Esophagus squamous epithelium (tissue), 5 donors: ENCODE data around the gene ELP4. TPM values are rescaled to one million over a fixed set of nuclear protein-coding genes. Genes with fewer than 3 reads are reported as not detected.

Experiments
- DNase-seq: peaks from one replicate; lab custom pipeline; 2025; lab: John Stamatoyannopoulos, UW
- H3K27ac ChIP-seq, 4 donors: fragments of 200-600 bp; sonication (generic); one replicate each; pipeline ENCODE4 v1.5.1; 2016 to 2019; ENCODE audit warnings: mild to moderate bottlenecking in 1 of 4
- H3K27me3 ChIP-seq, 4 donors: fragments of 200-600 bp; sonication (generic); 1 replicate in 3 of 4; 2 replicates in 1 of 4; pipeline versions ENCODE4 v1.5.1 to v1.6.0; 2017 to 2021; ENCODE audit warnings: antibody characterized with exemption in 1 of 4
- H3K36me3 ChIP-seq, 3 donors: fragments of 200-600 bp; sonication (generic); one replicate each; pipeline ENCODE4 v1.5.1; 2016 to 2019
- H3K4me1 ChIP-seq, 3 donors: fragments of 200-600 bp; sonication (generic); one replicate each; pipeline ENCODE4 v1.5.1; 2017 to 2019
- H3K4me3 ChIP-seq, 4 donors: fragments of 200-600 bp; sonication (generic); 1 replicate in 3 of 4; 2 replicates in 1 of 4; pipeline ENCODE4 v1.5.1; 2016 to 2019; ENCODE audit warnings: mild to moderate bottlenecking in 2 of 4, moderate library complexity in 1 of 4
- H3K9me3 ChIP-seq, 3 donors: fragments of 200-600 bp; sonication (generic); one replicate each; pipeline ENCODE4 v1.5.1; 2016 to 2019
- POLR2A ChIP-seq, 4 donors: fragments of 450-650 bp; IDR thresholded peaks; one replicate each; pipeline ENCODE4 v1.6.1; 2017; ENCODE audit warnings: antibody characterized with exemption in 4 of 4, mild to moderate bottlenecking in 4 of 4, moderate library complexity in 3 of 4
- WGBS, 2 donors: methylation state at CpG; one replicate each; pipeline ENCODE4 v1.1.5; 2018; 5-methylcytosine and 5-hydroxymethylcytosine counted together
- intact Hi-C: fragments of 100-400 bp; cut with DNase I; formaldehyde crosslinking; loops from one replicate; pipeline ENCODE4 v1.15.0; 2022
- total RNA-seq, 4 donors: library from RNA; depleted of rRNA; stranded (reverse); fragments of >200 nt; gene quantifications; one replicate each; pipeline ENCODE4 v1.1.0, GENCODE V29; 2016
- TF ChIP-seq, protein P1 (sequence below), 6 experiments: fragments of 450-650 bp in 4 of 6; fragments of 200-600 bp in 2 of 6; sonication (generic) in 2 of 6; IDR thresholded peaks; one replicate each; pipeline ENCODE4 v1.5.1; 2016 to 2019; ENCODE audit warnings: antibody characterized with exemption in 6 of 6, mild to moderate bottlenecking in 4 of 6, moderate library complexity in 4 of 6
- donor health status: DM: yes; HTN: yes; CAD: no.

Gene ELP4
- total RNA-seq, 4 donors from 2014 or later, result 15.7 to 24.6 (median 23.9) TPM

DNA sequence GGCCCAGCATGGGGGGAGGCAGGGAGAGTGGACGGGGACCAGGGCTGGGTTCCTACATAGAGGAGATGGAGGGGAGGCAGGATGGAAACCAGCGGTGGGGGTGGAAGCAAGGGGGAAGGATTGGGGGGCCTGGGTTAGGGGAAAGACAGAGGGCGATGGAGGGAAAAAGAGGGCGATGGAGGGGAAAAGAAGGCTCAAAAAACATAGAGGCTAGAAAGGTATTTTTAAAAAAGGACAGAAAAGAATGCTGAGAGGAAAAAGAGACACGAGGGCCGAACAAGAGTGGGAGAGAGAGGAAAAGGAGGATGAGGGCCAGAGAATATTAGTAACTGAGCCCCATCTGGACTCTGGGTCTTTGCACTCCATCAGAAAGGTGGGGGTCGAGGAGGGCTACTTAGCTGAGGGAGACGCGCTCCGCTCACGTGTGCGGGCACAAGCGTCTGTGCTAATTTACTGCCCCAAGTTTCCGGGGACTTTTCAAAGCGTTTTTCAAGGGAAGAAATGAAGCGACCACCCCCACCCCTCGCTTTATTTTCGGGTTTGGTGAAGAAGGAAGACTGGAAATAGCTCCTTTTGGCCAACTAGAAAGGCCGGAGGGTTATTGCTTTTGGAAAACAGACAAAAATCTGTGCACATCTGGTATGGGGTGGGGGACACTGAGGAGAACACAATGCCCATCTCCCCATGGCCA lies 287.1 kb downstream of the ELP4 start:
- Histone ChIP-seq H3K36me3 (no peaks in the 10 kb centered on the region), H3K9me3 (no peaks in the 10 kb centered on the region), H3K4me3 (no peak overlapping the region), H3K27me3 (peaks cover 18 to 72% (median 45%) of the 10 kb centered on the region in 4 donors), H3K4me1 (peaks cover 8 to 35% (median 23%) of the 10 kb centered on the region in 3 donors), H3K27ac (no peak overlapping the region)
- 40% methylated on average over 13 to 15 of the region's 19 CpGs for WGBS, 2 donors
- no peak for TF ChIP-seq POLR2A (IDR thresholded peaks at IDR 0.05)
- TF ChIP-seq, protein P1, sequence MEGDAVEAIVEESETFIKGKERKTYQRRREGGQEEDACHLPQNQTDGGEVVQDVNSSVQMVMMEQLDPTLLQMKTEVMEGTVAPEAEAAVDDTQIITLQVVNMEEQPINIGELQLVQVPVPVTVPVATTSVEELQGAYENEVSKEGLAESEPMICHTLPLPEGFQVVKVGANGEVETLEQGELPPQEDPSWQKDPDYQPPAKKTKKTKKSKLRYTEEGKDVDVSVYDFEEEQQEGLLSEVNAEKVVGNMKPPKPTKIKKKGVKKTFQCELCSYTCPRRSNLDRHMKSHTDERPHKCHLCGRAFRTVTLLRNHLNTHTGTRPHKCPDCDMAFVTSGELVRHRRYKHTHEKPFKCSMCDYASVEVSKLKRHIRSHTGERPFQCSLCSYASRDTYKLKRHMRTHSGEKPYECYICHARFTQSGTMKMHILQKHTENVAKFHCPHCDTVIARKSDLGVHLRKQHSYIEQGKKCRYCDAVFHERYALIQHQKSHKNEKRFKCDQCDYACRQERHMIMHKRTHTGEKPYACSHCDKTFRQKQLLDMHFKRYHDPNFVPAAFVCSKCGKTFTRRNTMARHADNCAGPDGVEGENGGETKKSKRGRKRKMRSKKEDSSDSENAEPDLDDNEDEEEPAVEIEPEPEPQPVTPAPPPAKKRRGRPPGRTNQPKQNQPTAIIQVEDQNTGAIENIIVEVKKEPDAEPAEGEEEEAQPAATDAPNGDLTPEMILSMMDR (IDR thresholded peaks at IDR 0.05), result no peak
- DNase-seq, result no peak
- intact Hi-C loops, result no loop called here

DNA sequence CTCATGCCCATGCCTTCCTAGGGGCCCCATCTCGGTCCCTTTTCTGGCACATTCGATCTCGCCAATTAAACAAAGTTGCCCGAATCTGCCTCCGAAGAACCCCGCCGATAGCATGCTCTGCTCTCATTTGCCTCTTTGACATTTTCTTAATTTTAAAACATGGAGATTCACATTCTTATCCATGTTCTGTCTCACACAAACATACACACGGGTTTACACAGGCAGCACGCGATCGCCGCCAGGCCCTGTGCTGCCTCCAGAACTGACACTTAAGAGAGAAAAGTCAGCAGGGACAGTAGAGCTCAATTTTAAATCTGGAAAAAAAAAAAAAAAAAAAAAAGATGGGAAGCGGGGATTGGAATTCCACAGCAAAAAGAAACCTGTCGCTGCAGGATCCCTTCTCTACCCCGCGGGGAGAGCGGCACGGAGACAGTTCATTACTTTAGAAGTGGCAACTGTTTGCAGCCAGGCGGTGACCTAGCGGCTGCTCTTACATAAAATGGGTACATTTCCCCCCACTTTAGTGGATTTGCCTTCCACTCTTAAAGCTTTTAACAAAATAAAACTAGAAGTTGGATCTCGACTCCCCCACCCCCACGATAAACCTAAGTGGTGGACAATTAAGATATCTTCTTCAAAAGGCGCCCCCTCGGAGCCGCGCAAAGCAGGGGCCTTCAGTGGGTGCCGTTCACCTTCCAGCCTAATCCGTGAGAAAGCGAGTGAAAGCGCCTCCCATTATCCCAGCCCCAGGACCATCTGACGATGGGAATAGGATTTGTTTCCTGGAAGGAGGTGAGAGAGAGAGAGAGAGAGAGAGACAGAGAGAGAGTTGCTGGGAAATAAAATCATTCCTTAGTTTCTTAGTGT lies 287.9 kb downstream of the ELP4 start:
- Histone ChIP-seq H3K36me3 (no peaks in the 10 kb centered on the region), H3K4me1 (peaks cover 8 to 35% (median 23%) of the 10 kb centered on the region in 3 donors), H3K27ac (no peak overlapping the region), H3K4me3 (no peak overlapping the region), H3K27me3 (peaks cover 18 to 80% (median 49%) of the 10 kb centered on the region in 4 donors), H3K9me3 (no peaks in the 10 kb centered on the region)
- 17 to 18% methylated on average over 18 to 31 of the region's 31 CpGs for WGBS, 2 donors
- TF ChIP-seq, protein P1 (IDR thresholded peaks at IDR 0.05), result no peak
- no peak for TF ChIP-seq POLR2A (IDR thresholded peaks at IDR 0.05)
- intact Hi-C loops, result no loop called here
- no peak for DNase-seq

DNA sequence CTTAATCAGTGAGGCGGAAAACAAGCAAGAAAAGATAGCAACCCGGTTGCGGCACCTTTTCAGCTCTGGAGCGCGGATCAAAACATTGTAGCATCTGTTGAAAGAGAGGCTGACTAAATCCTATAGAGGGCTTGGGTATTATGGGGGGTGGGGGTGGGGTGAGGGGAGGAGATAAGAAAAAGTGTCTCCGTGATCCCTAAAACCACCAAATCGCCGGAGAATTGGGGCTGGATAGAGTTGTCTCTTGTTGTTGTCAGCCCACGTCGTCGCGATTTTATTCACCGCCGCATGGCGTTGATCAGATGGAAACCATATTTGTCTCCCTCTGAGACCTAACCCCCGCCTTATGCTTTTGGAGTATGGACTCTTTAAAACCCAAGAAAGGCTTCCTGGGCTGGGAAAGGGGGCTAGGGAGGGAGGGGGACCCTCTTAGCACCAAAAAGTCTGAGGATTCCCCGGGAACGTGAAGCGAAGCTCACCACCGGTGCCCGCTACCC lies 288.5 kb downstream of the ELP4 start:
- H3K4me1 ChIP-seq, result peaks cover 8 to 35% (median 23%) of the 10 kb centered on the region in 3 donors
- no peaks in the 10 kb centered on the region for H3K36me3 ChIP-seq
- intact Hi-C loops, result no loop called here
- H3K9me3 ChIP-seq, result no peaks in the 10 kb centered on the region
- DNase-seq, result no peak
- WGBS, 2 donors, result 15 to 23% methylated on average over 18 to 21 of the region's 21 CpGs
- H3K27me3 ChIP-seq, result peaks cover 18 to 87% (median 55%) of the 10 kb centered on the region in 4 donors
- TF ChIP-seq POLR2A (IDR thresholded peaks at IDR 0.05), result no peak
- TF ChIP-seq, protein P1 (IDR thresholded peaks at IDR 0.05), result no peak
- no peak overlapping the region for H3K27ac ChIP-seq
- peak overlapping the region in 2 of 4 donors; percentile 8 to 38 for H3K4me3 ChIP-seq

DNA sequence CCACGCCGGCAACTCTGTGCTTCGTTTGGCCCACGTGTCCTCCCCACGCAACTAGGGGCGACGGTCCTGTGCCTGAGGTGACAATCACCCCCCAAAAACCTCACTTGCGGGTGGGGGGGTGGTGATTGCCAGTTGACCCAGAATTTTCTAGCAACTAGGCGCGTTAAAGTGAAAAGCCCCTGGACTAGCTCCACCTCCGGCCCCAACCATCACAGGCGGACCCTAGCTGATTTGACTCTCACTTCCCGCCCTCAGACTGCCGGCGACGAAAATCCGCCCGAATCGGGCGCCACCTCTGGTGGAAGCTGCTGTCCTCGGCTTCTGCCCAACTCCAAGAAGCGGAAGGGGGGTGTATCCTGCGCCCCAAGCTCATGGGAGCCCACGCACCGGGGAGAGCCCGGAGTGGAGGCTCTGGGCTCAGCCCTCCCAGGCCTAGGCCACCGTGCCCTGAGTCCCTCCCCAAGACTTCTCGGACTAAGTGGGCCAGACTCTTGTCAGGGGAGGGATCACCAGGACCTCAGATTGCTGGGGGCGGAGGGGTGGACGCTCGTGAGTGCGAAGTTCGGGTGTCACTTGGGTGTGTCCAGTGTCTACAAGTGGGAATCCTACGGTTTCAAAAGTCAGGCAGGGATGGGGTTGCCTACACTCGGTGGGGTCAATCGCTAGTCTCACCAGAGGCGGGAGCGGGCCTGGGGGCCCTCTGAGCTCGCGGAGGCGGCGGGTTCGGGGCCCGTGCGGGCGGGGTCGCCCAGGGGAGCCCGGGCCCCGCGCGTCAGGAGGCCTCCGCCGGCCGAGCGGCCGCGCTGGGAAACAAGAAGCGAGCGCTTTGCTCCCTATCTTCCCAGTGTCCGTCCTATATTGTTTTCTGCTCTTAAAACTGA lies 289.2 kb downstream of the ELP4 start:
- H3K36me3 ChIP-seq, result no peaks in the 10 kb centered on the region
- intact Hi-C loops, result no loop called here
- WGBS, 2 donors, result 6 to 7% methylated on average over 12 to 24 of the region's 60 CpGs
- peak overlapping the region in 2 of 4 donors; percentile 8 to 38 for H3K4me3 ChIP-seq
- H3K27ac ChIP-seq, result no peak overlapping the region
- H3K4me1 ChIP-seq, result peaks cover 8 to 35% (median 23%) of the 10 kb centered on the region in 3 donors
- H3K9me3 ChIP-seq, result no peaks in the 10 kb centered on the region
- no peak for DNase-seq
- H3K27me3 ChIP-seq, result peaks cover 24 to 94% (median 59%) of the 10 kb centered on the region in 4 donors
- TF ChIP-seq POLR2A (IDR thresholded peaks at IDR 0.05), result no peak
- TF ChIP-seq, protein P1 (IDR thresholded peaks at IDR 0.05), result no peak
